ENCODE measurements around the gene COG8.
"Not testable (repeated sequence)": the region's sequence is repeated elsewhere in the genome, so short reads cannot be mapped to it uniquely, and the experiment has no call there.

The COG8 gene, protein sequence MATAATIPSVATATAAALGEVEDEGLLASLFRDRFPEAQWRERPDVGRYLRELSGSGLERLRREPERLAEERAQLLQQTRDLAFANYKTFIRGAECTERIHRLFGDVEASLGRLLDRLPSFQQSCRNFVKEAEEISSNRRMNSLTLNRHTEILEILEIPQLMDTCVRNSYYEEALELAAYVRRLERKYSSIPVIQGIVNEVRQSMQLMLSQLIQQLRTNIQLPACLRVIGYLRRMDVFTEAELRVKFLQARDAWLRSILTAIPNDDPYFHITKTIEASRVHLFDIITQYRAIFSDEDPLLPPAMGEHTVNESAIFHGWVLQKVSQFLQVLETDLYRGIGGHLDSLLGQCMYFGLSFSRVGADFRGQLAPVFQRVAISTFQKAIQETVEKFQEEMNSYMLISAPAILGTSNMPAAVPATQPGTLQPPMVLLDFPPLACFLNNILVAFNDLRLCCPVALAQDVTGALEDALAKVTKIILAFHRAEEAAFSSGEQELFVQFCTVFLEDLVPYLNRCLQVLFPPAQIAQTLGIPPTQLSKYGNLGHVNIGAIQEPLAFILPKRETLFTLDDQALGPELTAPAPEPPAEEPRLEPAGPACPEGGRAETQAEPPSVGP

DNA sequence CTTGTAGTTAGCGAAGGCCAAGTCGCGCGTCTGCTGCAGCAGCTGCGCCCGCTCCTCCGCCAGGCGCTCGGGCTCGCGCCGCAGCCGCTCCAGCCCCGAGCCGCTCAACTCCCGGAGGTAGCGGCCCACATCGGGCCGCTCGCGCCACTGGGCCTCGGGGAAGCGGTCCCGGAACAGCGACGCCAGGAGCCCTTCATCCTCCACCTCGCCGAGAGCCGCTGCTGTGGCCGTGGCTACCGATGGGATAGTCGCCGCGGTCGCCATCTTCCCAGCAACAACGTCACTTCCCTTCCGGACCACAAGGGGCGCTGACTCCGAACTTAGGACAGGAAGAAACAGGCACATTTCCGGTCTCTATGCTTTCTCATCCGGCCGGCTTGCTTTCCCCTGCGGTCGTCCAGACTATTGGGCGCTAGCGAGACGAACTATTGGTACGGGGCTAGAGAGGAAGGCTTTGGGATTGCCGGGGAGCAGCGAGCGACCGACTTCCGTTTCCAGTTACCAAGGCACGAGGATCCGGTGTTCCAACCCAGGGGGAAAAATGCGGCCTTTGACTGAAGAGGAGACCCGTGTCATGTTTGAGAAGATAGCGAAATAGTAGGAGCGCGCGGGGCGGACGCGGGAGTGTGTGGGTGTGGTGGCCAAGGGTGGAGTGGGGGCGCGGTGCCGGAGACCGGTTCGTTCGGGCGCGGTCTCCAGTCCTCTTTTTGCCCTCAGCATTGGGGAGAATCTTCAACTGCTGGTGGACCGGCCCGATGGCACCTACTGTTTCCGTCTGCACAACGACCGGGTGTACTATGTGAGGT, at the start of gene COG8, which contains the start of gene NIP7:
Gene COG8 (minus strand): TSS at position 276 of the 806 bp plus-strand sequence. CDS start 12 bp downstream, at position 264.
Gene NIP7 (plus strand): TSS at position 484 of the 806 bp plus-strand sequence. CDS start 58 bp downstream, at position 542.
- peak; percentile 87 for DNase-seq

DNA sequence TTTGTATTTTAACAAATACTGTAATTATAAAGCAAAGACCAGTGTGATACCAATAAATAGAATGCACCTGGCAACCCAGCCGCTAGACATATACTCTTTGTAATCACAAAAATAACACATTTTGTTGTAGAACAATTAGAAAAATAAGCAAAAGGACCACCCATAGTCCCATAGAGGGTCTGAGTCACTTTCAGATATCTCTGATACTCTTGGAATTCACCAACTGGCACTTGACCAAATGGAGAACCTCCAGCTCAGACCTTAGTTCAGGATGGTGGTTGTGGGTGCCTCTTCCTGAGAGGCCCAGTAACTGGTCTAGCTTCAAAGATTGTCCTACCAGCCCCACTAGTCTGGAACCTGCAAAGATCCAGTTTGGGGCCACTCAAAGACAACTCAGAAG, 47.2 kb upstream of the COG8 start:
- DNase-seq: no peak

DNA sequence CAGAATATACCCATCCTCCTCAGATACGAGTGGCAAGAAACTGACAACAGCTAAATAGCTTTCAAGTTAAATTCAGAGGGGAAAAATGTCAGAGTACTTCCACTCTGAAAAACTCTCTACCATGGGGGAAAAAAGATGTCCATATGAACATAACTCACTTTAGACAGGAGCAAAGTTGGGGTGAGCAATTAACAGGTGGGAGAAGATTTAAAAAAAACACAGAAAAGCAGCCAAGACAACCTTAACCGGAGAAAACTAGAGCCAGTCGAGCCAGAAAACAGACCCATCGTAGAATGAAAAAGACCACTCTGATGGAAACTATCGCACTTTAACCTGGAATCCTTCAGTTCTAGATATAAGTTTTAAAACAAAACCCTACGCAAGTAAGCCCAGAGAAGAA, 45.6 kb upstream of the COG8 start:
- no peak for DNase-seq

DNA sequence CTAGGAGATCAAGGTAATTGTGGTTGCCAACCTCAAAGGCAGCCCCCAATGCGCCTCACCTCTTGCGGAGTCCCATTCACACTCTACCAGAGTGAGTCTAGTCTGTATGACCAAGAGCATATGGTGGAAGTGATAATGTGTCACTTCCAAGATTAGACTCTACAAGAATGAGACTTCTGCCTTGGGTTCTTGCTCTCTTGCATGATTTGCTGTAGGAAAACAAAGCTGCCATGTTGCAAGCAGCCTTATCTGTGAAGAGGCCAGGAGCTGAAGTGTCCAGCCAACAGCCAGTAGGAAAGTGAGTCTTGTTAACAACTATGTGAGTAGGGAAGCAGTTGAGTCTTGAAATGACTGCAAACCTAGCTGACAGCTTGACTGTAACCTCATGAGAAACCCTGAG, 43.1 kb upstream of the COG8 start:
- no peak for DNase-seq

DNA sequence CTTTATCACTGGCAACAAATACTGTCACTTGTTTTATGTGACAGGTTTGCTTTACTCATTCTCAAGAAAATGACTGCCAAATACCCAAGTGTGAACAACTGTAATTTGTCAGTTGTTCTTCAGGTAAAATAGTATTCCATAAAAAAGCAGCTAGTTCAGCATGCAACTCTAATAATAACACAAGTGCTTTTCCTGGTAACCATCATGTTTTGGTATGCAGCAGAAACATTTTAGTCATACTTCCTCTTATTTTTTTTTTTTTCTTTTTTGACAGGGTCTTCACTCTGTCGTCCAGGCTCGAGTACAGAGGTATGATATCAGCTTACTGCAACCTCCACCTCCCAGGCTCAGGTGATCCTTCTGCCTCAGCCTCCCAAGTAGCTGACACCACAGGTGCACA, 41.9 kb upstream of the COG8 start:
- DNase-seq: no peak

DNA sequence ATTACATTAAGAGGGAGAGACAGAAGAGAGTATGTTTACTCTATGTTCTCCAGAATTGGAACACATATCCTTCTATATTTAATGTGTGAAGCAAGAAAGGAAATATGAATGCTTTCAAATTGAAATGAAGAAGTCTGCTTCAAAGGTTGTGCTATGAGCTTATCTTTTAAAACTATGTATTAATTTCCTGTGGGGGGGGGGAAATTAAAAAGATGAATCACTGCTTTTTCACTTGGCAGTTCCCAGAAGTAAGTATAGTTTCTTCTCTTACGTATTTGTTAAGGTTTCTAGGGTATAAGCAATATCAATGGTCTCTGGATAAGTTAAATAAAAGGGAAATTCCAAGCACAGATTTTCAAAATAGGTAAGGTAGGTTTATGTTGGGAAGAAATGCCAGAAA, 39.4 kb upstream of the COG8 start:
- DNase-seq: no peak

DNA sequence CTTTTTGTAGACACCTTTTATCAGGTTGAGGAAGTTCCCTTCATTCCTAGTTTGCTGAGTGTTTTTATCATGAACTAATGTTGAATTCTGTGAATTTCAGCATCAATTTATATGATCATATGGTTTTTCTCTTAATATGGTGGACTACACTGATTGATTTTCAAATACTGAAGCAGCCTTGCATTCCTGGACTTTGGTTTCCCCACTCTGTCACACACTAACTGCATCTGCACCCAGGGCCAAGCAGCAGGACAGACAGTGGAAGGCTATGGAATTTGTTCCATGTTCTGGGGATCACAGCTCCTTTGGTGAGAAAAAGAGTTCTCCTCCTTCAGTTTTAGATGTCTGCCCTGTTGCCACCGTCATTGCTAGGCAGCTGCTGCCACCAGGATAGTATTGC, 38.7 kb upstream of the COG8 start:
- no peak for DNase-seq

DNA sequence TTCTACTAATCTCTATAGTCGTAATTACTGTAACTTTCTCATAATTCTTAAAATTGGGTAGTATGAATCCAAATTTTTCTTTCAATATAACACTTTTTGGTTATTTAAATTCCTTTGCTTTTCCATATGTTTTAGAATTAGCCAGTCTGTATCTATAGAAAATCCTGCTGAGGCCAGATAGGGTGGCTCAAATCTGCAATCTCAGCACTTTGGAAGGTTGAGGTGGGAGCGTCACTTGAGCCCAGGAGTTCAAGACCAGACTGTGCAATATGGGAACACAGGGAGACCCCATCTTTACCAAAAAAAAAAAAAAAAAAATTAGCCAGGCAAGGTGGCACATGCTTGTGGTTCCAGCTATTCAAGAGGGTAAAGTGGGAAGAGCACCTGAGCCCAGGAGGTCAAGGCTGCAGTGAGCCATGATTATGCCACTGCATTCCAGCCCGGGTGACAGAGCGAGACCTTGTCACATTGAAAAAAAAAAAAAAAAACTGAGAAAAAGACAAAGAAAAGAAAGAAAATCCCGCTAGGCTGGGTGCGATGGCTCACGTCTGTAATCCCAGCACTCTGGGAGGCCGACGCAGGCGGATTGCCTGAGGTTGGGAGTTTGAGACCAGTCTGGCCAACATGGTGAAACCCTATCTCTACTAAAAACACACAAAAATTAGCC, 37.2 kb upstream of the COG8 start:
- DNase-seq: no peak

DNA sequence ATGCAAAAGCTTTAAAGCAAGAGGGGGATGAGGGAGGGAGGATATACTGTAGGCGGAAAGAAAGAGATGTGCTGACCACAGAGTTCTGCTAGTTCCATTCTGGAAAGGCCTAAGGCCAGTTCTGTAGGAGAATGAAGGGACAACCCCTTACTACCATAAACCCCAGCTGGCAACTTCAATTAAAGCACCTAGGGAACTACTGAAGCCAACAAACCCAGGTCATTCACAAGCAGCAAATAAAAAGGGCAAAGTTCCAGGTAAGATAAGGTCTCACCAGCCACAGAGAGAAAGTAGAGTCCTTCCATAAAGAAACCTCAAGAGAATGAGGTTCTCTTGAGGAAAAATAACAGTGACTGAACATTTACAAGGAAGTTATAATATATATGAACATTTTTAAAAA, 33.7 kb upstream of the COG8 start:
- DNase-seq: no peak

DNA sequence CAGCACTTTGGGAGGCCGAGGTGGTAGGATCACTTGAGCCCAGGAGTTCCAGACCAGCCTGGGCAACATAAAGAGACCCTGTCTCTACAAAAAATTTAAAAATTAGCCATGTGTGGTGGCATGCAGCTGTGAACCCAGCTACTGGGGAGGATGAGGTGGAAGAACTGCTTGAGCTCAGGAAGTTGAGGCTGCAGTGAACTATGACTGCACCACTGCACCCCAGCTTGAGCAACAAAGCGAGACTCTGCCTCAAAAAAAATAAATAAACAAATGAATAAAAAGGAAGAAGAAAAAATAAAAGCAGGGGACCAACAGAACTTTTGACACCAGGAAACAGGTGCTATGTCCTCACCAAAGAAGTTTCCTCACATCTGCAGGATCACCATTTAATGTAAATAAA, 32.2 kb upstream of the COG8 start:
- DNase-seq: no peak

DNA sequence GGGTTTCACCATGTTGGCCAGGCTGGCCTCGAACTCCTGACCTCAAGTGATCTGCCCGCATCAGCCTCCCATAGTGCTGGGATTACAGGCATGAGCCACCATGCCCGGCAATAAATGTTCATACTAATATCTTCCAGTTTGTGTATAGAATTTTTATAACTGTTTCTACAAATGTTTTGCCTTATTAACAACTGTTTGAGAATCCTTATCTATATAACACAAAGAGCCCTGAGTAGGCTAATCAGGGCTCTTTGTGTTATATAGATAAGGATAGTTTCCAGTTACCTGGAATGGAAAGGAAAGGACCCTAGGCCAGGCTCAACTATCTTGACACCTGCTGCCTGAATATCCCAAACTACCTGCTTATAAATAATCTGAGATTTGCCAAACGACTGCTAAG, 29.5 kb upstream of the COG8 start:
- DNase-seq: no peak

DNA sequence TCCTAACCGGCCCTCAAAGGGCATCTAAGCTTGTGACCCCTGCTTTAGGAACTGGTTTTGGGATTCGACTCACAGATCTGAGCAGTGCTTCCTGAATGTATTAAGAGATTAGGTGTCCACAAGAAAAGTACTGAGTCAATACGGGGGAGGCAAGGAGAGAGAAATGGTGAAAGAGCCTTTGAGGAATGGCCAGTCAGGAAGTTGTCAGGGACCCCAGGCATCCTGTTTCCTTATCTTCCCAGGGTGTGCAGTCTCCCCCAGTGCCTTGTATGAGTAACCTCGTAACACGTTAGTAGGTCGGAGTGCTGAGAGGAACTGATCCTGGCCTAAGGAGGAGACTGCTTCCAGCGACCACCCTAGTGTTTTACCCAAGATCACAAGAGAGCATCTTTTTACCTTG, 28.6 kb upstream of the COG8 start:
- no peak for DNase-seq

DNA sequence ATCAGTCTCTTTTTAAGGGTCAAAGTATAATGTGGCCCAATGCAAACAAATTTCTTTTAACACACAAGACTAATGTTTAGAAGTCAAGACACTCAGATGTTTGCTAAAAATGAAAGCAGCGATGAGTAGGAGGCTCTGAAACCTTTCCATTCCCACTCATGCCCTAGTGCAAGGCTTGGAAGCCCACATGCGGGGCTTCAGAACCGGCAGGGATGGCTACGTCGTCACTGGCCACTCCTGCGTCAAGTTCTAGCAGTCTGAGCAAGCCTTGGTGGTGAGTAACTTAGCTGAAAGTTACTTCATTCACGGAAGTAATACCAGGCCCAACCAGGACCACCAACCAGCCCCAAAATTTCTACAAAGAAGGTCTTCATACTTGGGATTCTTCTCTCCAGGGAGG, 27.1 kb upstream of the COG8 start:
- no peak for DNase-seq

DNA sequence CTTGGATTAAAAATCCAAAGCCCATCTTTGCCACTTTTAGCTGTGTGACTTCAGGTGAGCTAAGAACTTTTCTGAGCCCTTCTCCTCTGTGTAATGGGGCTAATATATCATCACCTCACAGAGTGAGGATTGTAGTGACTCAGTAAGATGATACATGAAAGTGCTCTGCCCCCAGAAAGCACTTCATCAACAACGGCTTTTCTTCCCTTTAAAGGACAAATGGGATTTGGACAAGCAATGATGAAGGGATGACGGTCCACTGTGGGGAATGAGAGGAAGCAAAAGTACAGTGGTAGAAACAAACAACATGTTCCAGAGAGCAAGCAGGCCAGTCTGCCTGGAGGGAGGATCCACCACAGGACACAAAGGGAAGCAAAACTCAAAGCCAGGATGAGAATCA, 26.5 kb upstream of the COG8 start:
- no peak for DNase-seq

DNA sequence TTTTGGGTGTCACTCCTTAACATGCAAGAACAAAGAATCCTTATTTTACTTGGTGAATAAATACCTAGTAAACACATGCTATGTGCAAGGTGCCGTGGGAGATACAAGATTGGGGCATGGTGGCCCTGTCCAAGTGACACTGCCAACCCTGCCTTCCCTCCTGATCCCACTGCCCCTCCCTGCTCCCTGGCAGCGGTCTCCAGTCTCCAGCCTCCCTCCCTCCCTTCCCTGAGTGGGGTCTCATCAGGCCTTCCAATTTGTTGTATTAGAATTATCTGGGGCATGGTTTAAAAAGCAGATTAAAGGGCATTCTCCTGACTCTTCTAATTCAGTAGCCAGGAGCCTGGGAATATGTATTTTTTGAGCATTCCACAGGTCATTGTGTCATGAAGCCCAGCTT, 24.7 kb upstream of the COG8 start:
- no peak for DNase-seq

DNA sequence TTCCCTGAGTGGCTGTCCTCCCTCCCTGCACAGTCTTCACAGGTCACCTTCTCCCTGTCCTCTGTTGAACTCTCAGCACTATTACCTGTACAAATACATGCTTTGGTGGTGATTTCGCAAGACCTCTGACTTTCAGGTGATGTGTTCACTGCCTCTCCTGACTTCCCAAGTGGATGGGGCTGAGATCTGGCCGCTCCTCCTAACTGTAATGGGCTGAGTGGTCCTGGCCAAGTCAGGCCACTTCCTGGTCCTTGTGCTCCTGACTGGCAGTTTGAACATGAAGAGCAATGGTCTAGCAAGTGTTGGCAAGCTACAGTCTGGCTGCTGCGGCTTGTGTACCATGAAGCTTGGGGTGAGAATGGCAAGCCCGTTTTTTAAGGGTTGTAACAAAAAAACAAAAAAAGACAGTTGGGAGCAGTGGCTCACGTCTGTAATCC, 23.9 kb upstream of the COG8 start:
- no peak for DNase-seq

DNA sequence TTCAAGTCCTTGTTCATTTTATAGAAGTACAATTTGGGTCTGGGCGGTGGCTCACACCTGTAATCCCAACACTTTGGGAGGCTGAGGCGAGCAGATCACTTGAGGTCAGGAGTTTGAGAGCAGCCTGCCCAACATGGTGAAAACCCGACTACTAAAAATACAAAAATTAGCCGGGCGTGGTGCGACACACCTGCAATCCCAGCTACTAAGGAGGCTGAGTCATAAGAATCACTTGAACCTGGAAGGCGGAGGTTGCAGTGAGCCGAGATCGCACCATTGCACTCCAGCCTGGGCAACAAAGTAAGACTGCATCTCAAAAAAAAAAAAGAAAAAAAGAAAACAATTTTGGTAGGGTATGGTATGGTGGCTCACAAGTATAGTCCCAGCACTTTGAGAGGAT, 20.7 kb upstream of the COG8 start:
- DNase-seq: not testable (repeated sequence)

DNA sequence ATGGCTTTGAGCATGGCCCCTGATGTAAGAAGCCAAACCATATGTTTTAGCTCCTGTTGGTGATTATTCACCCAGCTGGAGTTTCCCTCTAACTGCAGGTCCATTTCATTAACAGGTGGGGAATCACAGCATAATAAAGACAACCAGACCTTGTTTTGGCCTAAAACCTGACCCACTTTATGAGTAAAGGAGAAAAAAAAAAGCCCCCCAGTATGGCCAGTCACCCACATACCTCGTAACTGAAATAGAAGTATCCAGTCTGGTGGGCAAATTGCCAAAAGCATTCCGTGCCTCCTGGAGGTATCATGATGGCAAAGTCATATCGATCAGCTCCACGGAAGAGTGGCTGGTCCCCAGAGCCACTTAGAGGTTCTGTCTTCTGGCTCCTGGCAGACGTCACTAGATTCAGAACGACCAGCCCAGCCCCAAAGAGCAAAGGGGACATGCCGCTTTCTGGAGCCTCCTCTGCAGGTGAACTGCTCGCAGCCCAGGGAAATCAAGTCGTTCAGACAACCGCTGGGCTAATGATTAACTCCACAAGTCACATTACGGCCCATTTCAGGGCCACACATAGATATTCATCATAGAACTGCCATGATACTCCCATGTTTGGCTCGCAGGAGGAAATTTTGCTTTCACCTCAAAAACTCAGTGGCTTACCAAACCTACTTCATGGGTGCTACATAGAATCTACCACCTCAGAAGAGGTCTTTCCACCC, 12.1 kb upstream of the COG8 start, which contains the start of gene TMED6:
Gene TMED6 (minus strand): TSS at position 478 of the 719 bp plus-strand sequence. CDS start 33 bp downstream, at position 445.
- DNase-seq: no peak

DNA sequence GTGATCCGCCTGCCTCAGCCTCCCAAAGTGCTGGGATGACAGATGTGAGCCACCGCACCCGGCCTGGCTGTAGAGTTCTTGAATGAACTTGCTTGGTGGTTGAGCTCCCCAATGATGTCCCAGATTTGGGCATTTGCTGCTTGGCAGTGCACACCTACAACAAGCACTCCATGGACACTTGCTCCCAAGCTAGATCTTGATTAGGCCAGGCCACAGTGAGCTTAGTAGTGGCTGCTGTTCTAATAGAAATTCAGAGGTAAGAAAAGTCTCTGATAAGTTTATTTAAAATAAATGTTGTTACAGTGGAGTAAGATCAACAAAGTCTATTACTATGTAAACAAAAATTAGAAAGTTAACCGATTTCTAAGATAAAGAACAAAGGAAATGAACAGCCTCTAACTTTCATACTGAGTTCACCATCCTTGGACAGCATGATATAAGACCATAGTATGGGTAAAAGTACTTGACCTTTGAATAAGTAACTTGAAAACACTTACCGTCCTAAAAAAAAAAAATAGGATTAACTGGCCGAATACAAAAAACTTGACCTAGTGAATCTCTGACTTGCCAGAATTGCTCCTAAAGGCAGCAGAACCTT, 11.3 kb upstream of the COG8 start:
- no peak for DNase-seq

DNA sequence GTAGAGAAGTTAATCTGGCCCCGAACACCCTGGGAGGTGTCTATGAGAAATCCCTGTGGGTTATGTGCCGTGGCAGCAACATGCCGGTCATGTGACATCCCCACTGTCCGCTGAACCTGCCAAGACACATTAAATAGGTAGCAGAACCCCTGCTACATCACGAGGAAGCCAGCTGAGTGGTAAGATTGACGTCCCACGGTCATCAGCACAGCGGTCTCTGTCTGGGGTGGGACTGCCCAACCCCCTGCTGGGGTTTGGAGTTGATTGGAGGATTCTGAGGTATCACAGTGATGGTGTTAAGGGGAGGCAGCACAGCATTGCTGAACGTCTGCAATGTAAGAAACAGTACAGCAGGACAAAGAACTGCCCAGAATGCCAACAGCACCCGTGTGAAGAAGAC, 10.2 kb upstream of the COG8 start:
- DNase-seq: no peak

DNA sequence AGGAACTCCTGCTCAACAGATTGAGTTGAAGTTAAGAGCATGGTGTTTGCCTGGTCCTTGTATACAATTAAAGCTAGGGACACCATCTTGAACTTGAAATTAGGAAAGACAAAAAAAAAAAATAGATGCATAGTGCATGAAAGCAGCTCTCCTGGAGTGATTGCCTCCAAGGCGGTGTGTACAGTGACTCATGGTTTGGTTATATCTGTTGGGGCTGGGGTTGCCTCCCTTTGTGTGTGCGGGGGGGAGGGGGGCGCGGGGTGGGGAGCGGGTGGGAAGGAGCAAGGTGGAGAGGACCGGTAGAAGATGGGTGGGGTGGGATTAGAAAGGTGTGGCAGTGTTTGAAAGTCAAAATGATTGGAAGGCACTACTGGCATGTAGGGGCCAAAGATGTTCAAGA, 8.9 kb upstream of the COG8 start:
- no peak for DNase-seq

DNA sequence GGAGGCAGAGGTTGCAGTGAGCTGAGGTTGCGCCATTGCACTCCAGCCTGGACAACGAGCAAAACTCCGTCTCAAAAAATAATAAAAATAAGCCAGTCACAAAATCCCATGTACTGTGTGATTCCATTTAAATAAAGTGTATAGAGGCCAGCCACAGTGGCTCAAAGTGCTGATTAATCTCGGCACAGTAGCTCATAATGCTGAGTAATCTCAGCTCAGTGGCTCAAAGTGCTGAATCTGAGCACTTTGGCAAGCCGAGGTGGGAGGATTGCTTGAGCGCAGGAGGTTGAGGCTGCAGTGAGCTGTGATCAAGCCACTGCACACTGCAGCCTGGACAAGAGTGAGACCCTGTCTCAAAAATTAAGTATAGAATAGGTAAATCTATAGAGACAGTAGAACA, 7.3 kb upstream of the COG8 start:
- no peak for DNase-seq

Measured in NCI-H510A (cell line).